Stomach (tissue), 4 donors: ENCODE results near the gene CARD8.

Source experiments
- EP300 ChIP-seq: sonication (generic); formaldehyde crosslinking; IDR thresholded peaks from one replicate; pipeline ENCODE4 v1.6.1; 2017; ENCODE audit warnings: antibody characterized with exemption
- TF ChIP-seq, protein P1 (sequence below), 7 experiments: fragments of 450-650 bp in 4 of 7; fragments of 200-600 bp in 3 of 7; sonication (generic) in 3 of 7; IDR thresholded peaks; one replicate each; pipeline ENCODE4 v1.5.1; 2016 to 2019; ENCODE audit warnings: antibody characterized with exemption in 7 of 7, control low read depth in 2 of 7, mild to moderate bottlenecking in 1 of 7

DNA sequence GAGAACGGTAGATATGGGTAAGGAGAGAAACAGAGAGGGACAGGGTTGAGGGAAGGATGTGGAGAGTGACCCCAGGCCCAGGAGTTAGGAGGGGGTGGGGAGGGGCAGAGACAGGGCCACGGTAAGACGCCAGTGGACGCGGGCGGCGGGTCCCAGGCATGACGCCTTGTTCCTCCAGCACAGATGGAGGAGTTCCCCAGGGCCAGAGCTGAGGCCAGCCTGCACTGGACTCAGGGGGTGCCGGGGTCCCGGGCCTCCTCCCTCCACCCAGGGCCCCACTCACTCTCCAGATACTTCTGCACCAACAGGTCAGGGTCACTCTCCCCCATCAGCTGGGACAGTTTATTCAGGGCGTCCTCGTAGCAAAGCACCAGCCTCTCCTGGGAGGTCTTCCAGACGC is 47.7 kb upstream of the CARD8 start:
- TF ChIP-seq, protein P1, sequence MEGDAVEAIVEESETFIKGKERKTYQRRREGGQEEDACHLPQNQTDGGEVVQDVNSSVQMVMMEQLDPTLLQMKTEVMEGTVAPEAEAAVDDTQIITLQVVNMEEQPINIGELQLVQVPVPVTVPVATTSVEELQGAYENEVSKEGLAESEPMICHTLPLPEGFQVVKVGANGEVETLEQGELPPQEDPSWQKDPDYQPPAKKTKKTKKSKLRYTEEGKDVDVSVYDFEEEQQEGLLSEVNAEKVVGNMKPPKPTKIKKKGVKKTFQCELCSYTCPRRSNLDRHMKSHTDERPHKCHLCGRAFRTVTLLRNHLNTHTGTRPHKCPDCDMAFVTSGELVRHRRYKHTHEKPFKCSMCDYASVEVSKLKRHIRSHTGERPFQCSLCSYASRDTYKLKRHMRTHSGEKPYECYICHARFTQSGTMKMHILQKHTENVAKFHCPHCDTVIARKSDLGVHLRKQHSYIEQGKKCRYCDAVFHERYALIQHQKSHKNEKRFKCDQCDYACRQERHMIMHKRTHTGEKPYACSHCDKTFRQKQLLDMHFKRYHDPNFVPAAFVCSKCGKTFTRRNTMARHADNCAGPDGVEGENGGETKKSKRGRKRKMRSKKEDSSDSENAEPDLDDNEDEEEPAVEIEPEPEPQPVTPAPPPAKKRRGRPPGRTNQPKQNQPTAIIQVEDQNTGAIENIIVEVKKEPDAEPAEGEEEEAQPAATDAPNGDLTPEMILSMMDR (IDR thresholded peaks at IDR 0.05) = no peak
- TF ChIP-seq EP300 = no peak
